GM12891 (cell line): ENCODE results near the gene SLC12A6.

Experiments
- PAX5 ChIP-seq: IDR thresholded peaks from 2 replicates; pipeline ENCODE4 v1.6.1; 2011; ENCODE audit warnings: low read length, moderate library complexity, mild to moderate bottlenecking; ENCODE audit not compliant: insufficient read depth, severe bottlenecking
- POLR2A ChIP-seq: IDR thresholded peaks from 2 replicates; pipeline ENCODE4 v1.6.1; 2011; ENCODE audit warnings: low read depth, low read length, control low read depth
- POLR2AphosphoS5 ChIP-seq: IDR thresholded peaks from 2 replicates; pipeline ENCODE4 v1.6.1; 2011; ENCODE audit warnings: low read depth, low read length, control low read depth
- SPI1 ChIP-seq: IDR thresholded peaks from 2 replicates; pipeline ENCODE4 v1.6.1; 2011; ENCODE audit warnings: low read depth, low read length, control low read depth
- TAF1 ChIP-seq: IDR thresholded peaks from 2 replicates; pipeline ENCODE4 v1.6.1; 2011; ENCODE audit warnings: low read depth, low read length, control low read depth

GRCh38 chr15:34339946-34340345, 2.4 kb upstream of the SLC12A6 start:
- TF ChIP-seq POLR2AphosphoS5, result no peak
- TF ChIP-seq PAX5, result no peak
- TF ChIP-seq TAF1, result no peak
- no peak for TF ChIP-seq POLR2A
- TF ChIP-seq SPI1, result no peak
